ENCODE measurements around the gene PLAC1.

Gene PLAC1

GRCh38 chrX:134544513-134545151 lies 113.6 kb downstream of the PLAC1 start:
- TF ChIP-seq FOXP2 (optimal IDR thresholded peaks at IDR 0.05; ENCODE audit: control extremely low read depth, extremely low read length, insufficient read depth), result no peak
- peak; percentile 22; the same call in 1 of the 2 replicates for TF ChIP-seq POLR2AphosphoS5 (IDR thresholded peaks at IDR 0.05; ENCODE audit: borderline replicate concordance, low read depth, low read length)
- no peak for TF ChIP-seq EZH2 (IDR thresholded peaks at IDR 0.05)
- DNase-seq (ENCODE audit: low read depth, low spot score), result no peak
- Histone ChIP-seq H3K9me3 (ENCODE audit: low read depth, low read length) (no peaks in the 10 kb centered on the region), H3K27ac (no peak overlapping the region), H3K36me3 (ENCODE audit: insufficient read depth, low read length) (peaks cover 3% of the 10 kb centered on the region; the same call in 1 of the 2 replicates), H3K4me3 (no peak overlapping the region), H3K9ac (ENCODE audit: insufficient read length) (no peak overlapping the region)

DNA sequence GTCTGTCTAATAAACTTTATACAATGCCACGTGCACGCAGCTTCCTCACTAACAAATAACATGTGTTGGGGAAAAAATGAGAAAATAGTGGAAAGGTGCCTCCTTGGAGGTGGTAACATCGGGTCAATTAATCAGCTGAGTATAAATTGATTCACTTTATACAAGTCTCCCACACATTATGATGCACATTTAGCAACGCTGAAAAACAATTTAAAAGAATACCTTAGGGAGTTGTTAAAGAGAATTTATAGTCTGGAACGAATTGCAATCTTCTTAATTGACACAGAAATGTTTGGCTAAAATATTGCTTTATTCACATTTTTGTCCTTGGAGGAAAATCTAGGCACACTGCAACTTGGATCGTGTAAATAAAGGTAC lies 114.1 kb downstream of the PLAC1 start:
- peaks cover 3% of the 10 kb centered on the region; the same call in 1 of the 2 replicates for H3K36me3 ChIP-seq (ENCODE audit: insufficient read depth, low read length)
- DNase-seq (ENCODE audit: low read depth, low spot score), result no peak
- TF ChIP-seq POLR2AphosphoS5 (IDR thresholded peaks at IDR 0.05; ENCODE audit: borderline replicate concordance, low read depth, low read length), result no peak
- TF ChIP-seq FOXP2 (optimal IDR thresholded peaks at IDR 0.05; ENCODE audit: control extremely low read depth, extremely low read length, insufficient read depth), result no peak
- no peak for TF ChIP-seq EZH2 (IDR thresholded peaks at IDR 0.05)
- no peak overlapping the region for H3K4me3 ChIP-seq
- no peak overlapping the region for H3K27ac ChIP-seq
- H3K9ac ChIP-seq (ENCODE audit: insufficient read length), result no peak overlapping the region
- H3K9me3 ChIP-seq (ENCODE audit: low read depth, low read length), result no peaks in the 10 kb centered on the region

GRCh38 chrX:134543288-134543687 lies 115.0 kb downstream of the PLAC1 start:
- TF ChIP-seq EZH2 (IDR thresholded peaks at IDR 0.05), result no peak
- TF ChIP-seq POLR2AphosphoS5 (IDR thresholded peaks at IDR 0.05; ENCODE audit: borderline replicate concordance, low read depth, low read length), result no peak
- no peak for TF ChIP-seq FOXP2 (optimal IDR thresholded peaks at IDR 0.05; ENCODE audit: control extremely low read depth, extremely low read length, insufficient read depth)
- no peaks in the 10 kb centered on the region for H3K9me3 ChIP-seq (ENCODE audit: low read depth, low read length)
- H3K27ac ChIP-seq, result no peak overlapping the region
- H3K36me3 ChIP-seq (ENCODE audit: insufficient read depth, low read length), result peaks cover 3% of the 10 kb centered on the region; the same call in 1 of the 2 replicates
- H3K9ac ChIP-seq (ENCODE audit: insufficient read length), result no peak overlapping the region
- H3K4me3 ChIP-seq, result no peak overlapping the region
- no peak for DNase-seq (ENCODE audit: low read depth, low spot score)

DNA sequence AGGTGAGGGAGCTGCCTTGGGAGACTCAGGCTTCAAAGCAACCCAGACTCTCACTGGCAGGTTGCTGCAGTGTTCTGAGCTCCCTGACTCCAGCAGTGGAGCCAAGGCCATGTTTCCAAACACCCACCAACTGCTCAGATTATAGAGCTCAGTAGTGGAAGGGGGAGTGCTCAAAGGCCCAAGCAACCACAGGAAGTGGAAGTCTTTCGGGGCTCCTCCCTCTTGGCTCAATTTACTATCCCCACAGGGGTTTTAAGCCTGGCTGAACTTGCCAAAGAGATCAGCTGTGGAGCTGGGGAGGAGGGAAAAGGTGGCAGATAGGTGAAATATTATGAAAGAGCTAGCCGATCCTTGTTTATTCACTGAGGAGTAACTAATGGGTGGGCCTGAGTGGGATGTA lies 115.8 kb downstream of the PLAC1 start:
- peaks cover 3% of the 10 kb centered on the region; the same call in 1 of the 2 replicates for H3K36me3 ChIP-seq (ENCODE audit: insufficient read depth, low read length)
- no peak overlapping the region for H3K27ac ChIP-seq

DNA sequence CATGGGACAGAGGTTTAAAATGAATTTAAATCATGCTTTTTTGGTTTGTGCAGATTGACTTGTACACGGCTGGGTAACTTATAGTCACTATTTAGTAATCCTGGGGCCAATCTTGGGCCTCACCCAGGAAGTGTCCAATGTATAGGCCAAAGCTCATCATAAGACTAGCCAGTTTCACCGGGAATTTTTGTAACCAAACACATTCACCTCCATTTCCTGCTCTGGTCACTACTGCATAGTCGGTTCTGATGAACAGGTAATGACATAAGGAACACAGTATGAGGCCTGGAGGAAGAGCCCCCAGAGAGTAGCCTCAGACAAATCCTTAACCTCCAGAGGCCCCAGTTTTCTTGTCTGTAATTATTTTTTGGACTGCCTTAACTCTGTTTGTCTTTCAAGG lies 116.4 kb downstream of the PLAC1 start:
- H3K27ac ChIP-seq, result no peak overlapping the region
- no peaks in the 10 kb centered on the region for H3K9me3 ChIP-seq (ENCODE audit: low read depth, low read length)
- peaks cover 3% of the 10 kb centered on the region; the same call in 1 of the 2 replicates for H3K36me3 ChIP-seq (ENCODE audit: insufficient read depth, low read length)
- H3K4me3 ChIP-seq, result no peak overlapping the region
- H3K9ac ChIP-seq (ENCODE audit: insufficient read length), result no peak overlapping the region
- TF ChIP-seq POLR2AphosphoS5 (IDR thresholded peaks at IDR 0.05; ENCODE audit: borderline replicate concordance, low read depth, low read length) (no peak), EZH2 (IDR thresholded peaks at IDR 0.05) (no peak), FOXP2 (optimal IDR thresholded peaks at IDR 0.05; ENCODE audit: control extremely low read depth, extremely low read length, insufficient read depth) (no peak)
- DNase-seq (ENCODE audit: low read depth, low spot score), result no peak

More for the DNA sequence above, 115.8 kb downstream of the PLAC1 start:
- H3K9ac ChIP-seq (ENCODE audit: insufficient read length), result no peak overlapping the region
- TF ChIP-seq FOXP2 (optimal IDR thresholded peaks at IDR 0.05; ENCODE audit: control extremely low read depth, extremely low read length, insufficient read depth) (no peak), POLR2AphosphoS5 (IDR thresholded peaks at IDR 0.05; ENCODE audit: borderline replicate concordance, low read depth, low read length) (0 out of 2 replicates have a peak, but pooled peaks have one; percentile 29)
- no peaks in the 10 kb centered on the region for H3K9me3 ChIP-seq (ENCODE audit: low read depth, low read length)
- no peak for DNase-seq (ENCODE audit: low read depth, low spot score)
- no peak overlapping the region for H3K4me3 ChIP-seq

DNA sequence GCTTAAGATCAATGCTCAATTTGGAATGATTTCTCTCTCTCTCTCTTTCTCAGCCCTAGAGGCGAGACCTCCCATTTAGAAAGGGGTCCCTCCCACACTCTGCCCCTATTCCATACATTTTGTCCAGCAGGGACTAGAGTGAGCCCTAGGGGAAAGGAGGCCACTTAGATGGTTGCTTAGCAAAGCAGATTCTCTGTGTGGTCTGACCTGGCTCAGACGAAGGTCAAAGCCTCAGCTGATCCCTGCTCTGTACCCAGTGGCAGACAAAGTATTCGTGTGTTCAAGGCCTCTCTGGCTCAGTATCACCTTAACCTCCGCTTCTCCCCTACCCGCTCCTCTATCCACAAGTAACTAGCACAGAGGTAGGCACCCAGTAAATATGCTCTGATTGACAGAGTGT lies 120.0 kb downstream of the PLAC1 start:
- no peaks in the 10 kb centered on the region for H3K36me3 ChIP-seq (ENCODE audit: insufficient read depth, low read length)
- H3K4me3 ChIP-seq, result no peak overlapping the region
- H3K27ac ChIP-seq, result no peak overlapping the region
- no peak overlapping the region for H3K9ac ChIP-seq (ENCODE audit: insufficient read length)
- no peak for TF ChIP-seq FOXP2 (optimal IDR thresholded peaks at IDR 0.05; ENCODE audit: control extremely low read depth, extremely low read length, insufficient read depth)
- DNase-seq (ENCODE audit: low read depth, low spot score), result no peak
- no peaks in the 10 kb centered on the region for H3K9me3 ChIP-seq (ENCODE audit: low read depth, low read length)

DNA sequence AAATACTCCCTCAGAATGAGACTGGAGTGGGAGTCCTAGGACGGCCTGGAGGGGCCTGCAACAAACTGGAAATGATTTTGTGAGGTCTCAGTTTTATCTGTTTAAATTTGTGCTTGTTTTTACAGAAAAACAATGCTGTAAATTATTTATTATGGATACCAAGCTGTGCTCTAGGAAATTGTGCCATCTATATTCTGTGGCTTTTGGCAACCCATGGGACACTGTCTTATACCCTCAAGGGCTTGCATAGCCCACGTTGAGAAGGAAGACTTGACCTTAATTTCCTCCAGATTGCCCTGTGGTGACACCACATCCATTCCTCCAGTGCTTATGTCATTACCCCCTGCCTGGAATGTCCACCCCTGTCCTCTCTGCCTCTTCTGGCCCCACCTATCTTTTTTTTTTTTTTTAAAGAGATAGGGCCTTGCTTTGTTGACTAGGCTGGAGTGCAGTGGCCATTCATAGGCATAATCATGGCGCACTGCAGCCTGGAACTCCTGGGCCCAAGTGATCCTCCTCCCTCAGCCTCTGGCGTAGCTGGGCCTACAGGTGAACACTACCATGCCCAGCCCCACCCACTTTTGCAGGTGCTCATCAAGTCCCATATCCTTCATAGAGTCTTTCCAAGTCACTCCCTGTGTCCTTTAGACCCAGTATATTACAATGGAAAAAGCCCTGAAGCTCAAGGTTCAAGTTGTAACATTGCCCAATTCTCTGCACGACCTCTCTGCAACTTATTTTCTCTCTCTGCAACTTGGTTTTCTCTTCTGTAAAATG lies 120.9 kb downstream of the PLAC1 start:
- Histone ChIP-seq H3K36me3 (ENCODE audit: insufficient read depth, low read length) (no peaks in the 10 kb centered on the region), H3K27ac (no peak overlapping the region)
- TF ChIP-seq POLR2AphosphoS5 (IDR thresholded peaks at IDR 0.05; ENCODE audit: borderline replicate concordance, low read depth, low read length) (no peak), FOXP2 (optimal IDR thresholded peaks at IDR 0.05; ENCODE audit: control extremely low read depth, extremely low read length, insufficient read depth) (no peak), EZH2 (IDR thresholded peaks at IDR 0.05) (no peak)

GRCh38 chrX:134533952-134534351 lies 124.3 kb downstream of the PLAC1 start:
- H3K36me3 ChIP-seq (ENCODE audit: insufficient read depth, low read length), result no peaks in the 10 kb centered on the region
- no peak overlapping the region for H3K27ac ChIP-seq
- no peak for DNase-seq (ENCODE audit: low read depth, low spot score)
- no peaks in the 10 kb centered on the region for H3K9me3 ChIP-seq (ENCODE audit: low read depth, low read length)
- TF ChIP-seq EZH2 (IDR thresholded peaks at IDR 0.05), result no peak
- no peak for TF ChIP-seq POLR2AphosphoS5 (IDR thresholded peaks at IDR 0.05; ENCODE audit: borderline replicate concordance, low read depth, low read length)
- TF ChIP-seq FOXP2 (optimal IDR thresholded peaks at IDR 0.05; ENCODE audit: control extremely low read depth, extremely low read length, insufficient read depth), result no peak
- H3K4me3 ChIP-seq, result no peak overlapping the region
- H3K9ac ChIP-seq (ENCODE audit: insufficient read length), result no peak overlapping the region

More for the DNA sequence above, 120.9 kb downstream of the PLAC1 start:
- DNase-seq (ENCODE audit: low read depth, low spot score), result no peak
- no peak overlapping the region for H3K4me3 ChIP-seq
- H3K9ac ChIP-seq (ENCODE audit: insufficient read length), result no peak overlapping the region
- no peaks in the 10 kb centered on the region for H3K9me3 ChIP-seq (ENCODE audit: low read depth, low read length)

Data from SK-N-MC (cell line).